H9 (cell line): ENCODE measurements around the gene GCSH. TPM values are rescaled to one million over a fixed set of nuclear protein-coding genes. Genes with fewer than 3 reads are reported as not detected.

Experiments
- DNase-seq: peaks from one replicate; pipeline ENCODE4 v3.0.0-alpha.2; 2017
- H2AFZ ChIP-seq: one replicate; pipeline ENCODE4 v1.6.1; 2013; ENCODE audit warnings: mild to moderate bottlenecking, low read length, control low read depth, moderate library complexity
- H2AK5ac ChIP-seq: 2 replicates; pipeline ENCODE4 v1.6.1; 2013; ENCODE audit warnings: low read length, control low read depth, mixed read lengths; ENCODE audit not compliant: insufficient read length
- H2BK120ac ChIP-seq: one replicate; pipeline ENCODE4 v1.6.1; 2013; ENCODE audit warnings: low read depth, mild to moderate bottlenecking, low read length, control low read depth, inconsistent platforms; ENCODE audit not compliant: poor library complexity, severe bottlenecking
- H2BK12ac ChIP-seq: 2 replicates; pipeline ENCODE4 v1.6.1; 2013; ENCODE audit warnings: low read length, control low read depth, mixed read lengths, low read depth; ENCODE audit not compliant: insufficient read length
- H2BK15ac ChIP-seq: 2 replicates; pipeline ENCODE4 v1.6.1; 2013; ENCODE audit warnings: low read depth, low read length, control low read depth
- H2BK20ac ChIP-seq: one replicate; pipeline ENCODE4 v1.6.1; 2013; ENCODE audit warnings: low read depth, mild to moderate bottlenecking, low read length, control low read depth, inconsistent platforms; ENCODE audit not compliant: poor library complexity, severe bottlenecking
- H2BK5ac ChIP-seq: 2 replicates; pipeline ENCODE4 v1.6.1; 2013; ENCODE audit warnings: low read length, control low read depth, mixed read lengths; ENCODE audit not compliant: insufficient read length
- H3K14ac ChIP-seq: 2 replicates; pipeline ENCODE4 v1.6.1; 2013; ENCODE audit warnings: low read length, control low read depth; ENCODE audit not compliant: insufficient read depth
- H3K18ac ChIP-seq: 2 replicates; pipeline ENCODE4 v1.6.1; 2013; ENCODE audit warnings: low read depth, mild to moderate bottlenecking, mixed read lengths, low read length, control low read depth; ENCODE audit not compliant: insufficient read length
- H3K23ac ChIP-seq: 2 replicates; pipeline ENCODE4 v1.6.1; 2013; ENCODE audit warnings: low read length, control low read depth, mixed read lengths, low read depth; ENCODE audit not compliant: insufficient read length
- H3K23me2 ChIP-seq: 2 replicates; pipeline ENCODE4 v1.6.1; 2013; ENCODE audit warnings: low read depth, mild to moderate bottlenecking, mixed read lengths, low read length, control low read depth; ENCODE audit not compliant: insufficient read length, poor library complexity, severe bottlenecking
- H3K27ac ChIP-seq: 2 replicates; pipeline ENCODE4 v1.5.1; 2013; ENCODE audit warnings: low read length, control low read depth, mixed read lengths, low read depth; ENCODE audit not compliant: insufficient read length
- H3K27me3 ChIP-seq: 2 replicates; pipeline ENCODE4 v1.6.1; 2013; ENCODE audit warnings: low read length, control low read depth, inconsistent platforms; ENCODE audit not compliant: insufficient read depth
- H3K4ac ChIP-seq: 2 replicates; pipeline ENCODE4 v1.6.1; 2013; ENCODE audit warnings: low read depth, mild to moderate bottlenecking, control low read depth, inconsistent platforms, low read length, moderate library complexity
- H3K4me1 ChIP-seq: 2 replicates; pipeline ENCODE4 v1.6.1; 2013; ENCODE audit warnings: low read length, control low read depth, inconsistent platforms; ENCODE audit not compliant: insufficient read depth
- H3K4me2 ChIP-seq: 2 replicates; pipeline ENCODE4 v1.6.1; 2013; ENCODE audit warnings: low read length, control low read depth, mixed read lengths; ENCODE audit not compliant: insufficient read length, insufficient read depth
- H3K56ac ChIP-seq: 2 replicates; pipeline ENCODE4 v1.6.1; 2013; ENCODE audit warnings: low read depth, mild to moderate bottlenecking, mixed read lengths, low read length, control low read depth; ENCODE audit not compliant: insufficient read length
- H3K79me1 ChIP-seq: 2 replicates; pipeline ENCODE4 v1.6.1; 2013; ENCODE audit warnings: low read depth, mild to moderate bottlenecking, moderate library complexity, low read length, control low read depth, inconsistent platforms; ENCODE audit not compliant: insufficient read depth, poor library complexity, severe bottlenecking
- H3K79me2 ChIP-seq: 2 replicates; pipeline ENCODE4 v1.6.1; 2013; ENCODE audit warnings: low read length, control low read depth, inconsistent platforms; ENCODE audit not compliant: insufficient read depth
- H3K9ac ChIP-seq: 2 replicates; pipeline ENCODE4 v1.6.1; 2013; ENCODE audit warnings: low read length, control low read depth, mixed read lengths; ENCODE audit not compliant: insufficient read length; ENCODE audit errors: extremely low read depth
- H3K9me3 ChIP-seq: one replicate; pipeline ENCODE4 v1.6.1; 2013; ENCODE audit warnings: low read depth, low read length, inconsistent platforms; ENCODE audit not compliant: control insufficient read depth
- H3T11ph ChIP-seq: one replicate; pipeline ENCODE4 v1.6.1; 2013; ENCODE audit warnings: mild to moderate bottlenecking, low read length, control low read depth, inconsistent platforms
- H4K20me1 ChIP-seq: one replicate; pipeline ENCODE4 v1.6.1; 2013; ENCODE audit not compliant: control insufficient read depth, insufficient read length, insufficient read depth
- H4K5ac ChIP-seq: 2 replicates; pipeline ENCODE4 v1.6.1; 2013; ENCODE audit warnings: low read depth, mild to moderate bottlenecking, mixed read lengths, low read length, control low read depth; ENCODE audit not compliant: insufficient read length
- H4K8ac ChIP-seq: replicated peaks from 2 replicates; pipeline ENCODE4 v1.6.1; 2013; ENCODE audit warnings: low read length, control low read depth, mixed read lengths, low read depth; ENCODE audit not compliant: insufficient read length
- H4K91ac ChIP-seq: 2 replicates; pipeline ENCODE4 v1.6.1; 2013; ENCODE audit warnings: low read depth, mild to moderate bottlenecking, moderate library complexity, mixed read lengths, low read length, control low read depth; ENCODE audit not compliant: insufficient read length
- H3K27ac Mint-ChIP-seq, 3 experiments: 2 replicates in 2 of 3; 3 replicates in 1 of 3; pipeline ENCODE4 v1.8.0; 2020 to 2021; ENCODE audit warnings: mixed read lengths in 3 of 3, mild to moderate bottlenecking in 1 of 3, moderate library complexity in 1 of 3
- H3K27me3 Mint-ChIP-seq: 2 replicates; pipeline ENCODE4 v1.8.0; 2021; ENCODE audit warnings: low read depth, mild to moderate bottlenecking, moderate library complexity, mixed read lengths
- H3K36me3 Mint-ChIP-seq, 3 experiments: 2 replicates in 2 of 3; 3 replicates in 1 of 3; pipeline ENCODE4 v1.8.0; 2020 to 2021; ENCODE audit warnings: low read depth in 3 of 3, mixed read lengths in 3 of 3; ENCODE audit not compliant: insufficient read depth in 1 of 3
- H3K4me1 Mint-ChIP-seq, 2 experiments: 2 replicates each; pipeline ENCODE4 v1.8.0; 2020; ENCODE audit warnings: mixed read lengths in 2 of 2
- H3K4me3 Mint-ChIP-seq, 2 experiments: 2 replicates in 1 of 2; 3 replicates in 1 of 2; pipeline ENCODE4 v1.8.0; 2020 to 2021; ENCODE audit warnings: mild to moderate bottlenecking in 2 of 2, mixed read lengths in 2 of 2, moderate library complexity in 1 of 2
- H3K9me3 Mint-ChIP-seq, 2 experiments: 2 replicates in 1 of 2; 3 replicates in 1 of 2; pipeline ENCODE4 v1.8.0; 2020; ENCODE audit warnings: mild to moderate bottlenecking in 2 of 2, mixed read lengths in 2 of 2, moderate library complexity in 1 of 2
- WGBS: extraction: QIAGEN DNeasy Blood & Tissue Kit; methylation state at CpG from one replicate; pipeline ENCODE4 v1.1.7; 2013; ENCODE audit warnings: missing lambda C conversion rate, low lambda C conversion rate, mixed read lengths; ENCODE audit not compliant: insufficient read length; ENCODE audit errors: extremely low coverage; 5-methylcytosine and 5-hydroxymethylcytosine counted together
- total RNA-seq: library from RNA; stranded (reverse); gene quantifications from 2 replicates; pipeline ENCODE4 v1.2.1, GENCODE V29; 2021
- TF ChIP-seq, protein P1 (sequence below): fragments of 200-600 bp; sonication (generic); conservative IDR thresholded peaks from 3 replicates; pipeline ENCODE4 v1.8.0; 2021; ENCODE audit warnings: antibody characterized with exemption, mild to moderate bottlenecking

Gene GCSH
- total RNA-seq, 1 experiment from 2014 or later, result 87.4 TPM

DNA sequence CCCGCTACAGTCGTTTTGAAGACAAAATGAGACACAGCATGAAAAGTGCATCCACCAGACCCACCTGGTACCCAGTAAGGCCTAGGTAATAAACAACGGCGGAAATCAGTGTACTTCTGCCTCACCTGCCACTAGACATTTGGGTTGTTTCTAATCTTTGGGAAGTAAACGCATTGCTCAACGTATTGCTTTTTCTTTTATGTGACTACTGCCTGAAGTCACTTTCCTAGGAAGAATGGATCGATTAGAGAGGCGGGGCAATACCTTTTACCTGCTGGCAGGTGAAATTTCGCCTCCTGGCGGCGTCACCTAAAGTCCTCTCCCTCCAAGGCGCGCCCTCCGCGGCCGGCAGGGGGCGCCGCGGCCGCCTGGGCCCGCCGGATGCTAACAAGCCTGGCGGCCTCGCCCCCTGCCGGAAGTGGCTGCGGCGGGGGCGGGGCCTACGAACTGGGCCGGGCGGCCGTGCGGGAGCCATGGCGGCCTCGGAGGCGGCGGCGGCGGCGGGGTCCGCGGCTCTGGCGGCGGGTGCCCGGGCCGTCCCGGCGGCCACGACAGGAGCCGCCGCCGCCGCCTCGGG, 60.7 kb downstream of the GCSH start, which contains the start of gene ATMIN:
Gene ATMIN, plus strand, starts transcription at position 445 of the 577 bp plus-strand sequence. Its CDS starts 29 bp downstream, at position 474.
- no peak within 1 kb of the TSS for H4K91ac ChIP-seq
- no peak within 1 kb of the TSS for H2BK15ac ChIP-seq
- H3K27ac ChIP-seq, result no peak within 1 kb of the TSS
- H3K79me2 ChIP-seq, result peaks cover 8% of the 10 kb centered on the region; the same call in 1 of the 2 replicates
- no peak within 1 kb of the TSS for H3K56ac ChIP-seq
- peaks cover 3% of the 10 kb centered on the region for H3K79me1 ChIP-seq
- H3K27ac Mint-ChIP-seq, result peak within 1 kb of the TSS in 1 of 3 experiments; percentile 81; a peak in 1 of 7 replicates
- peaks cover 8 to 10% of the 10 kb centered on the region in 2 experiments for H3K9me3 Mint-ChIP-seq
- H3K4ac ChIP-seq, result no peak within 1 kb of the TSS
- peaks cover 7% of the 10 kb centered on the region for H3K23me2 ChIP-seq
- TF ChIP-seq, protein P1, sequence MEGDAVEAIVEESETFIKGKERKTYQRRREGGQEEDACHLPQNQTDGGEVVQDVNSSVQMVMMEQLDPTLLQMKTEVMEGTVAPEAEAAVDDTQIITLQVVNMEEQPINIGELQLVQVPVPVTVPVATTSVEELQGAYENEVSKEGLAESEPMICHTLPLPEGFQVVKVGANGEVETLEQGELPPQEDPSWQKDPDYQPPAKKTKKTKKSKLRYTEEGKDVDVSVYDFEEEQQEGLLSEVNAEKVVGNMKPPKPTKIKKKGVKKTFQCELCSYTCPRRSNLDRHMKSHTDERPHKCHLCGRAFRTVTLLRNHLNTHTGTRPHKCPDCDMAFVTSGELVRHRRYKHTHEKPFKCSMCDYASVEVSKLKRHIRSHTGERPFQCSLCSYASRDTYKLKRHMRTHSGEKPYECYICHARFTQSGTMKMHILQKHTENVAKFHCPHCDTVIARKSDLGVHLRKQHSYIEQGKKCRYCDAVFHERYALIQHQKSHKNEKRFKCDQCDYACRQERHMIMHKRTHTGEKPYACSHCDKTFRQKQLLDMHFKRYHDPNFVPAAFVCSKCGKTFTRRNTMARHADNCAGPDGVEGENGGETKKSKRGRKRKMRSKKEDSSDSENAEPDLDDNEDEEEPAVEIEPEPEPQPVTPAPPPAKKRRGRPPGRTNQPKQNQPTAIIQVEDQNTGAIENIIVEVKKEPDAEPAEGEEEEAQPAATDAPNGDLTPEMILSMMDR, result peak; percentile 99; the same call in 2 of the 3 replicates
- H2BK5ac ChIP-seq, result no peak within 1 kb of the TSS
- peaks cover 19 to 22% of the 10 kb centered on the region in 2 experiments for H3K4me1 Mint-ChIP-seq
- peak within 1 kb of the TSS; percentile 82 to 88 for H3K4me3 Mint-ChIP-seq
- H4K8ac ChIP-seq, result no peak within 1 kb of the TSS
- no peak within 1 kb of the TSS for H2BK120ac ChIP-seq
- no peaks in the 10 kb centered on the region for H4K20me1 ChIP-seq
- peak within 1 kb of the TSS; percentile 92 for H3K18ac ChIP-seq
- peak within 1 kb of the TSS; percentile 83 for H3K9ac ChIP-seq
- no peak within 1 kb of the TSS for H2BK12ac ChIP-seq
- peak within 1 kb of the TSS; percentile 96 for H3K4me2 ChIP-seq
- no peak within 1 kb of the TSS for H2BK20ac ChIP-seq
- H3K27me3 ChIP-seq, result no peaks in the 10 kb centered on the region
- peak within 1 kb of the TSS; percentile 96 for H3K14ac ChIP-seq
- no peak within 1 kb of the TSS for H2AK5ac ChIP-seq
- 0 out of 2 replicates have a peak, but pooled peaks cover 5% of the 10 kb centered on the region for H3K4me1 ChIP-seq
- no peak within 1 kb of the TSS for H3K23ac ChIP-seq
- peaks cover 15 to 43% (median 35%) of the 10 kb centered on the region in 3 experiments for H3K36me3 Mint-ChIP-seq
- H3K27me3 Mint-ChIP-seq, result no peaks in the 10 kb centered on the region
- H2AFZ ChIP-seq, result no peak within 1 kb of the TSS
- no peak within 1 kb of the TSS for H4K5ac ChIP-seq
- no CpG with 5 or more reads among the region's 54 CpGs for WGBS
- H3K9me3 ChIP-seq, result no peaks in the 10 kb centered on the region
- peak; percentile 93 for DNase-seq
- H3T11ph ChIP-seq, result no peak within 1 kb of the TSS

Other genes starting within 250 kb of the GCSH start
- 64.2 and 65.7 TPM in 2 replicates for gene CMC2, start 89.5 kb downstream of the GCSH start, total RNA-seq
- gene CENPN, start 89.2 kb downstream of the GCSH start, total RNA-seq, result 78.6 and 83.2 TPM in 2 replicates
- 56.5 and 66.6 TPM in 2 replicates for gene ATMIN, start 60.6 kb downstream of the GCSH start, total RNA-seq
- 0.86 and 2.0 TPM in 2 replicates for gene C16orf46, start 19.2 kb downstream of the GCSH start, total RNA-seq
- not detected in 2 replicates for gene BCO1, start 142.3 kb upstream of the GCSH start, total RNA-seq
- gene GAN, start 218.6 kb upstream of the GCSH start, total RNA-seq, result 20.3 and 20.9 TPM in 2 replicates